Inflammatory macrophage treated with lipopolysaccharide for 4 hours (primary cell): ENCODE measurements around the gene ACO2.

Experiments used
- DNase-seq: peaks from one replicate; pipeline ENCODE4 v3.0.0-alpha.2; 2020

ACO2 gene

GRCh38 chr22:41524809-41525449 is 56.0 kb downstream of the ACO2 start:
- peak; percentile 36 for DNase-seq

GRCh38 chr22:41525450-41526225 is 56.7 kb downstream of the ACO2 start:
- DNase-seq: no peak

DNA sequence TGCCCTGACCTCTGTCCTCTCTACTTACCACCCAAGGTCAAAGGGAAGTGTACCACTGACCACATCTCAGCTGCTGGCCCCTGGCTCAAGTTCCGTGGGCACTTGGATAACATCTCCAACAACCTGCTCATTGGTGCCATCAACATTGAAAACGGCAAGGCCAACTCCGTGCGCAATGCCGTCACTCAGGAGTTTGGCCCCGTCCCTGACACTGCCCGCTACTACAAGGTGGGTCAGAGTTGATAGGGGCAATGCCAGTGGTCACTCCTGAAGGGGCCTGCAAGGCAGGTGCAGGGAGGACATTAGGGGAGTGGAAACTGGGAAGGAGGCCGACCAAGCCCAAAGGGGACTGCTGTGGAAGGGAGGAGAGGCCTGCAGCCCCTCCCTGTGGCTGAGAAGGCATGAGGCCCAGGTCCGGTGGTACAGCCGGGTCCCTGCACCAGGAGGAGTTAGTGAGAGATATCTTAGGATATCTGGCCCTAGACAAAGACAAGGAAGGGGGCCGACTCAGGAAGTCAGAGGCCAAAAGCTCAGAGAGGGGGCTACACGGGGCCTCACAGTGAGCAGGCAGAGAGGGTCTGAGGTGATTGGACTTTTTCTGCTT is 57.4 kb downstream of the ACO2 start:
- no peak for DNase-seq

DNA sequence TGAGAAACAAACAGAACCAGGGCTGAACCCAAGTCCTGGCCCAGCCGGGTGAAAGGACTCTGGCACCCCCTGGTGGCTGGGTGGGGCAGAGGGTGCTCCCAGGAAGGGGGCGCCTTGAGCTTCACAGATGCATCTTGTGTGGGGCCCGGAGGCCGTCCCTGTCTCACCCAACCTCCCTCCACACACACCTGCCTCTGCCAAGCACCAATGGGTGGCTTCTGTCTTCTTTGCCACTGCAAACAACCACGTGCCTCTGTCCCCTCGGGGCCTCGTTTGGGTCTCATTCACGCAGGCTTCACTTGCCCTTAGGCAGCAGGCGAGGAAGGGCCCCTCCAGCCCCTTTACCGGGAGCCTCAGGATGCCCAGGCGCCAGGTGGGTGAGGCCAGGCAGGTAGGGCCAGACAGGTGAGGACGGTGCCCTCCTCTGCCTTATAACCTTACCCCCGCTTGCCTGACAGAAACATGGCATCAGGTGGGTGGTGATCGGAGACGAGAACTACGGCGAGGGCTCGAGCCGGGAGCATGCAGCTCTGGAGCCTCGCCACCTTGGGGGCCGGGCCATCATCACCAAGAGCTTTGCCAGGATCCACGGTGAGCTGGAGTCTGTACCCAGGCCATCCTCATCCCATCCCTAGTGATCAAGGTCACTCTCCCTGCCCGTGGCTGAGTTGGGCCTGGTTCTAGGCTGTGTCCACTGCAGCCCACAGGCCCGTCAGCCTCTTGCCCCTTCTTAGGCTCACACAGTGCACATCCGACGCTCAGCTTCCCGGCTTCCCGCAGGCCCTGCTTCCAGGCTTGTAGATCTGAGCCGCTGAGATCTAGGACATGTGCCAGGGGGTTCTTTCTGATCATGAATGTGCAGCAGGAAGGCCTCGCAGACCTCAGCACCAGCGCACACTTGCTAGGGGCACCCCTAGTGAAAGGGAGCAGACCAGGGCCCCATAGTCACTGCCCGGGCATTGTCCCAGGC is 58.2 kb downstream of the ACO2 start:
- peak; percentile 19 for DNase-seq

DNA sequence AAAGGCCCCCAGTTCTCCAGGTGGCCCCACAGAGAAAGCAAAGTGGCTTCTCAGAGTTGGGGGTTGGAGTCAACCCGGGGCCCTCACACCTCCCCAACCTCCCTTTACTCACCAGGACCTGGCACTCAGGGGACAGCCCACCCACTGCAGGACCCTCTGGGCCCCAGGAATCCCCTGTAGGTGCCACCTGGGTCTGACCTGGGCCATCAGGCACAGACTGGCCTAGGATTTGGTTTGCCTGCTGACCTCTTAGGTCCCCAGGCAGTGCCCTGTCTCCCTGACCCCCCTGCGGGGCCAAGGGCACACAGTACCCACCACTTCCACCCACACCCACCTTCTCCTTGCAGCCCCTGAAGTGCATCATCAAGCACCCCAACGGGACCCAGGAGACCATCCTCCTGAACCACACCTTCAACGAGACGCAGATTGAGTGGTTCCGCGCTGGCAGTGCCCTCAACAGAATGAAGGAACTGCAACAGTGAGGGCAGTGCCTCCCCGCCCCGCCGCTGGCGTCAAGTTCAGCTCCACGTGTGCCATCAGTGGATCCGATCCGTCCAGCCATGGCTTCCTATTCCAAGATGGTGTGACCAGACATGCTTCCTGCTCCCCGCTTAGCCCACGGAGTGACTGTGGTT is 59.3 kb downstream of the ACO2 start:
- DNase-seq: no peak

- no peak for DNase-seq
Measured at GRCh38 chr22:41528938-41529561, 60.1 kb downstream of the ACO2 start.

DNA sequence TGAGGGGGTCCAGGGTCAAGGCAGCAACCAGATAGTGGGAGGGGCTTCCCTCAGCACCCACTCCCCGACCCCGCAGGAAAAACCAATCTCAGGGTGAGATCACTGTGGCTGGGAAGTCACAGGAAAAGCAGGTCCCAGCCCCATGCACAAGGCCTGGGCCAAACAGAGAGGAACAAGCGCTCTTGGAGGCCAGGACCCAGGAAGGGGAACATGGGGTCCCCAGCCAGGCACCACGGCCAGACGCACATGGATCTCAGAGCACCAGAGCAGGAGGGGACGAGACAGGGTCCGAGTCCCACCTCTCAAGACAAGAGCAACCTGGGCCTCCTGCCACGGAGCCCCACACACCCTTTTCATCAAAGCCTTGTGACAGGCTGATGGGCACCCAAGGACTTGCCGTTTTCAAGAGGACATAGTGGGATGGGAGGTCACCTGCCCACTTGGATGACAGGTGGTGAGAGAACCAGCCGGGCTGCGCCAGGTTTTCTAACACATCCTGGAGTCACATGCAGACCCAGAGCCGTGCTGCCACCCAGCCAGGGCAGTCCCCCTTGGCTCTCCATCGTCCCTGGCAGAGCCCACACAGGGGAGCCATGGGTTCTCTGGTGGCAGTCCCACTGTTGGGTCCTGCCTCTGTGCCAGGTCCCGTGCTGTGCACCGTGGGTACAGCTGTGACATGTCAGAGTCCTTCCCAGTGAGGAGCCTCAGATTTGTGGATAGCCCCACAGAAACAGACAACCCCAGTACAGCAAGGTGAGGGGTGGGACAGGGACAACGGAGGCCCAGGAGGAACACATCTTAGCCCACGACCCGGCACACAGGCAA is 62.2 kb downstream of the ACO2 start:
- no peak for DNase-seq

DNA sequence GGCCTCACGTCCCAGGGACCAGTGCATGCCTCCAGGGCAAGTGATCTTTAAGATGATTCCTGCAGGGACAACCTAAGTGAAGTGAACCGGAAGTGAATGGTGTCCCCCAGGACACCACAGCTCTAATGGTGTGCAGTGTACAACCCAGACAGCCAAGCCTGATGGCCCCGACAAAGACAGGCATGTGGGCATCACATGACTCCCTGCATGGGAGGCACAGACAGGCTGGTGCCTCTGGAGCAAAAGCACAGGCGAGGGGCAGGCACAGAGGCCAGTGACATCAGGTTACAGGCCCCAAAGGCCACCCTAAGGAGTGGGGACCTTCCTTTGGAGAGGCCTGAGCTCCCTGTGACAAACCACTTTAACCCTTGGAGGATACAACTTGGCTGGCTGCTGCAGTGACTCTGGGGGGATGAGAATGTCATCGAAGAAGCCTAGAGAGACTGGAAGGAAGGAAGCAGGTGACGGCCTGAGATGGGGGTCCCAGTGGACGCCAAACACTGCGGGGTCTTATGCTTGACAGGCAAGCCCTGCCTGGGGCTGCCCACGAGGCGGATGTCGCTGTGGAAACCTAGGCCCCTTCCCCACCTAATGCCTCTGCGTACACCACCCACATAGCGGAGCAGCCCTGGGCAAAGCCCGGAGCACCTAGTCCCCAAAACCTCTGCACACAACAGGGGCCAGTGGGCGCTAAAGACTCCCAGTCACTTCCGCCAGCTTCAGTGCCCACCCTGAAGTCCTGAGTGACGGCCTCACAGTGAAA is 63.0 kb downstream of the ACO2 start:
- no peak for DNase-seq

- peak; percentile 54 for DNase-seq
Measured at GRCh38 chr22:41532908-41533825, 64.2 kb downstream of the ACO2 start.

- DNase-seq: no peak
Measured at GRCh38 chr22:41534219-41534618, 65.3 kb downstream of the ACO2 start.

DNA sequence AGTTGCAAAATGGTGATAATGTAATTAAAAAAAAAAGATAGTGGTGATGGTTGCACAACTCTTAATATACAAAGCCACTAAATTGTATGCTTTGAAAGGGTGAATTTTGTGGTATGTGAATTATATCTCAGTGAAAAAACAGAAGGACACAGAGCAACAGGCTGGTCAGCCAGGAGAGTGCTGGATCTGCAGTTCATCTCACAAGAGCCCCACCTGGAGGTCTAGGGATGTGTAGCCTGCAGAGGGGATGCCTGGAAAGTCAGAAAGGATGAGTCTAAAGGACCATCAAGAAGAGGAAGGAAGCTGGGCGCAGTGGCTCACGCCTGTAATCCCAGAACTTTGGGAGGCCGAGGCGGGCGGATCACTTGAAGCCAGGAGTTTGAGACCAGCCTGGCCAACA is 66.3 kb downstream of the ACO2 start:
- DNase-seq: no peak

DNA sequence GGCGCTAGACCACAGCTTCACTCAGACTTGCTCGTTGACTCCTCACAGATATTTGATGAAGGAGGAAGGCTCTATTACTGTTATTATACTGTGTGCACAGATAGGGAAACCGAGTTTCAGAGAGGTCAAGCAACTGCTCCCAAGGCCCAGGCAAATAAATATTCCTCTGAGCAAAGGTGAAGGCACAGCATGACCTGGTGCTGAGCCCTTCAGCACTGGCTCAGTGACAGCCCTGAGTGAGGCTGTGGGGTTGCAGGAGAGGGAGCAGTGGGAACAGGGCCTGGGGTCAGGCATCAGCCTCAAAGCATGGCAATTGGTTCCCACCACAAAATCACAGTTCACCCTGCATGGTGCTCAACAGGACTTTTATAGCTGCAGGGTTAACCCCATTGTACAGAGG is 68.3 kb downstream of the ACO2 start:
- DNase-seq: no peak

DNA sequence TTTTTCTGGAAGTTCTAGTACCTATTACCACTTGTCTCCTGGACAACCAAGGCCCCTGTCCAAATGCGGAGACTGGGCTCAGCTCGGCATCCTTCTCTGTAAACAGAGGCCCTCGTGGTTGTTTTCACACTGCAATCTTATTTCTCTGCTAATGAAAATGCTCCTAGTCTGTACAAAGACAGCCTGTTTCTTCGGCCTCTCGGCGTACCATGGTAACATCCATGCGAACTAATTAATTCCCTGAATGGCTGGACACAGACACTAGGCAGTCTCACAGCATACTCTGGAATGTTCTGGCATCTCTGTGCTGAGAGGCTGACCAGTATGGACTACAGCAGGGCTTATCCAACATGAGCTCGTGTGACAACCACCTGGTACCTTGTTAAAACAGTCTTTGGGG is 69.7 kb downstream of the ACO2 start:
- no peak for DNase-seq

- no peak for DNase-seq
Measured at GRCh38 chr22:41539146-41540005, 70.5 kb downstream of the ACO2 start.

GRCh38 chr22:41540006-41540315 is 71.0 kb downstream of the ACO2 start:
- no peak for DNase-seq

- no peak for DNase-seq
Measured at GRCh38 chr22:41540365-41540764, 71.4 kb downstream of the ACO2 start.

GRCh38 chr22:41541484-41541883 is 72.6 kb downstream of the ACO2 start:
- DNase-seq: no peak

DNA sequence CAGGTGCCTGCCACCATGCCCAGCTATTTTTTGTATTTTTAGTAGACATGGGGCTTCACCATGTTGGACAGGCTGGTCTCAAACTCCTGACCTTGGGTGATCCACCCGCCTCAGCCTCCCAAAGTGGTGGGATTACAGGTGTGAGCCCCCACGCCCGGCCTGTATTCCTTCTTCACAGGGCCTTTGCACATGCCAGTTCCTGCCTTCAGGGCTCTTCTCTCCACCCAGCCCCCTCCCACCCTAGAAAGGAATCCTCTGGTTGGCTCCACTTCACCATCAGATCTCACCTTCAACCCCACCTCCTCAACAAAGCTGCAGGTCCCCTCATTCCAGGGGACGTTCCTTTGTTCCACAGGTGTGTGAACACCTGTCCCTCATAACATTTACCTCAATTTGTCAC is 73.3 kb downstream of the ACO2 start:
- DNase-seq: no peak
